HG02623 (cell line): Measurements from ENCODE around the gene COG2.
"Not testable (repeated sequence)": the region's sequence is repeated elsewhere in the genome, so short reads cannot be mapped to it uniquely, and the experiment has no call there.

Experiments used
- ATAC-seq: cut with Tn5 transposase; IDR thresholded peaks from one replicate; pipeline ENCODE4 v1.9.1; 2021; ENCODE audit warnings: moderate library complexity; ENCODE audit not compliant: unreplicated experiment

The COG2 gene

GRCh38 chr1:230674581-230674980 lies 32.3 kb downstream of the COG2 start:
- ATAC-seq = no peak

- no peak for ATAC-seq
Measured at GRCh38 chr1:230677200-230677599, 34.9 kb downstream of the COG2 start.

- no peak for ATAC-seq
Measured at GRCh38 chr1:230679192-230679591, 36.9 kb downstream of the COG2 start.

GRCh38 chr1:230679825-230680224 lies 37.5 kb downstream of the COG2 start:
- ATAC-seq = no peak

GRCh38 chr1:230680300-230681025 lies 38.2 kb downstream of the COG2 start:
- no peak for ATAC-seq

- no peak for ATAC-seq
Measured at GRCh38 chr1:230681599-230681998, 39.3 kb downstream of the COG2 start.

GRCh38 chr1:230682274-230682673 lies 40.0 kb downstream of the COG2 start:
- ATAC-seq = no peak

- no peak for ATAC-seq
Measured at GRCh38 chr1:230682882-230683610, 40.8 kb downstream of the COG2 start.

- ATAC-seq = no peak
Measured at GRCh38 chr1:230684146-230684545, 41.9 kb downstream of the COG2 start.

- no peak for ATAC-seq
Measured at GRCh38 chr1:230684998-230685397, 42.7 kb downstream of the COG2 start.

GRCh38 chr1:230686747-230687146 lies 44.5 kb downstream of the COG2 start:
- ATAC-seq = no peak

GRCh38 chr1:230690101-230690500 lies 47.8 kb downstream of the COG2 start:
- ATAC-seq = no peak

- no peak for ATAC-seq
Measured at GRCh38 chr1:230691615-230692014, 49.3 kb downstream of the COG2 start.

GRCh38 chr1:230693221-230693620 lies 50.9 kb downstream of the COG2 start:
- no peak for ATAC-seq

- no peak for ATAC-seq
Measured at GRCh38 chr1:230693777-230694176, 51.5 kb downstream of the COG2 start.

- no peak for ATAC-seq
Measured at GRCh38 chr1:230694464-230694863, 52.2 kb downstream of the COG2 start.

GRCh38 chr1:230694991-230695390 lies 52.7 kb downstream of the COG2 start:
- no peak for ATAC-seq

GRCh38 chr1:230696218-230696617 lies 53.9 kb downstream of the COG2 start:
- ATAC-seq = no peak

- ATAC-seq = no peak
Measured at GRCh38 chr1:230696722-230697437, 54.6 kb downstream of the COG2 start.

- ATAC-seq = no peak
Measured at GRCh38 chr1:230698130-230698529, 55.8 kb downstream of the COG2 start.

GRCh38 chr1:230698964-230699363 lies 56.7 kb downstream of the COG2 start:
- not testable (repeated sequence) for ATAC-seq

GRCh38 chr1:230699716-230700115 lies 57.4 kb downstream of the COG2 start:
- no peak for ATAC-seq
